GM12878 (cell line): Measurements from ENCODE around the gene PLCG2. TPM values are rescaled to one million over a fixed set of nuclear protein-coding genes. Genes with fewer than 3 reads are reported as not detected.

Source experiments
- ATAC-seq: fragments of 200-7000 bp; cut with Tn5 transposase; 3 replicates; pipeline ENCODE4 v1.9.1; 2020; ENCODE audit warnings: mild to moderate bottlenecking, moderate library complexity
- Bru-seq: library from RNA; stranded (reverse); fragments of 400-500 nt; gene quantifications from one replicate; lab custom pipeline; 2021; lab: Mats Ljungman, UMichigan
- BruChase-seq, 2 experiments: library from RNA; stranded (reverse); fragments of 400-500 nt; gene quantifications; one replicate each; lab custom pipeline; 2021; lab: Mats Ljungman, UMichigan
- BruUV-seq: library from RNA; stranded (reverse); fragments of 400-500 nt; replicated peaks from 2 replicates; lab custom pipeline; 2021; lab: Mats Ljungman, UMichigan
- CTCF ChIA-PET: fragments of 300-600 bp; sonication (Branson Sonifier 250); formaldehyde crosslinking; extraction: SDS; loops from one replicate; lab custom pipeline; 2021; ENCODE audit warnings: inconsistent platforms; lab: Yijun Ruan, JAX
- POLR2A ChIA-PET: fragments of 350-600 bp; formaldehyde crosslinking; extraction: SDS; loops from one replicate; lab custom pipeline; 2021; ENCODE audit warnings: inconsistent platforms; lab: Charles Lee
- RAD21 ChIA-PET: fragments of 300-600 bp; sonication (Branson Sonifier 250); formaldehyde crosslinking; loops from one replicate; lab custom pipeline; 2023; ENCODE audit warnings: antibody characterized with exemption; ENCODE audit not compliant: unreplicated experiment; lab: Charles Lee
- SMC1A ChIA-PET: fragments of 300-600 bp; sonication (Branson Sonifier 250); formaldehyde crosslinking; loops from one replicate; lab custom pipeline; 2023; ENCODE audit not compliant: unreplicated experiment, uncharacterized antibody; lab: Charles Lee
- DNase-seq: peaks from one replicate; pipeline ENCODE4 v3.0.0-alpha.2; 2011; ENCODE audit warnings: low read depth, low spot score
- FAIRE-seq: peaks from 3 replicates; lab custom pipeline; 2011; peaks lifted over from hg19 to GRCh38; lab: Jason Lieb, UNC
- H2AFZ ChIP-seq: 2 replicates; pipeline ENCODE4 v1.6.0; 2011; ENCODE audit warnings: low read depth, low read length, control low read depth; ENCODE audit not compliant: control insufficient read depth
- H3K27ac ChIP-seq: 2 replicates; pipeline ENCODE4 v1.5.1; 2011; ENCODE audit warnings: control low read depth; ENCODE audit not compliant: control insufficient read depth, insufficient read depth
- H3K27me3 ChIP-seq, 2 experiments: replicated peaks in 1 of 2; 2 replicates each; pipeline versions ENCODE4 v1.6.0 to v1.6.1; 2011; ENCODE audit warnings: low read length in 1 of 2; ENCODE audit not compliant: control insufficient read depth in 2 of 2, insufficient read depth in 2 of 2
- H3K36me3 ChIP-seq, 2 experiments: 2 replicates each; pipeline ENCODE4 v1.5.1; 2011; ENCODE audit warnings: low read length in 1 of 2; ENCODE audit not compliant: control insufficient read depth in 2 of 2, insufficient read depth in 2 of 2
- H3K4me1 ChIP-seq: 2 replicates; pipeline ENCODE4 v1.6.1; 2011; ENCODE audit warnings: mild to moderate bottlenecking, low read length, moderate library complexity, mixed read lengths; ENCODE audit not compliant: control insufficient read depth, insufficient read depth
- H3K4me2 ChIP-seq: 2 replicates; pipeline ENCODE4 v1.6.0; 2011; ENCODE audit warnings: control low read depth; ENCODE audit not compliant: control insufficient read depth, insufficient read depth
- H3K4me3 ChIP-seq: fragments of 200-600 bp; sonication (generic); 2 replicates; pipeline ENCODE4 v1.5.1; 2016
- H3K79me2 ChIP-seq: 2 replicates; pipeline ENCODE4 v1.6.0; 2011; ENCODE audit warnings: low read length; ENCODE audit not compliant: control insufficient read depth, insufficient read depth
- H3K9ac ChIP-seq: 2 replicates; pipeline ENCODE4 v1.8.0; 2011; ENCODE audit warnings: low read length, control low read depth, mixed read lengths; ENCODE audit not compliant: control insufficient read depth, insufficient read depth
- H3K9me3 ChIP-seq: replicated peaks from 3 replicates; pipeline ENCODE4 v1.5.1; 2011; ENCODE audit warnings: mild to moderate bottlenecking, low read length; ENCODE audit not compliant: control insufficient read depth, insufficient read depth
- H4K20me1 ChIP-seq: 2 replicates; pipeline ENCODE4 v1.6.0; 2011; ENCODE audit not compliant: control insufficient read depth, insufficient read depth
- BACH1 ChIP-seq: fragments of 450-650 bp; IDR thresholded peaks from 2 replicates; pipeline ENCODE4 v1.6.1; 2017; ENCODE audit warnings: mild to moderate bottlenecking, borderline replicate concordance
- E2F8 ChIP-seq: fragments of 450-650 bp; IDR thresholded peaks from 2 replicates; pipeline ENCODE4 v1.6.1; 2018; ENCODE audit warnings: mild to moderate bottlenecking, low read depth, moderate library complexity; ENCODE audit not compliant: partially characterized antibody
- IRF5 ChIP-seq: fragments of 450-650 bp; IDR thresholded peaks from 2 replicates; pipeline ENCODE4 v1.6.1; 2017; ENCODE audit warnings: borderline replicate concordance
- JUND ChIP-seq: IDR thresholded peaks from 2 replicates; pipeline ENCODE4 v1.6.1; 2012; ENCODE audit warnings: low read depth, mild to moderate bottlenecking, low read length, improper control_type of control experiment, moderate library complexity
- LARP7 ChIP-seq: fragments of 450-650 bp; IDR thresholded peaks from 2 replicates; pipeline ENCODE4 v1.6.1; 2017; ENCODE audit warnings: mild to moderate bottlenecking
- MAX ChIP-seq: IDR thresholded peaks from 2 replicates; pipeline ENCODE4 v1.6.1; 2012; ENCODE audit warnings: low read depth, low read length, improper control_type of control experiment
- POLR2AphosphoS2 ChIP-seq: IDR thresholded peaks from 2 replicates; pipeline ENCODE4 v1.6.1; 2011; ENCODE audit warnings: low read depth, mild to moderate bottlenecking, low read length, improper control_type of control experiment, moderate library complexity
- SMC3 ChIP-seq: IDR thresholded peaks from 2 replicates; pipeline ENCODE4 v1.6.1; 2011; ENCODE audit warnings: low read length, improper control_type of control experiment, borderline replicate concordance
- TCF7 ChIP-seq: IDR thresholded peaks from 2 replicates; pipeline ENCODE4 v1.6.1; 2014; ENCODE audit warnings: antibody characterized with exemption, borderline replicate concordance
- USF2 ChIP-seq: IDR thresholded peaks from 2 replicates; pipeline ENCODE4 v1.6.1; 2011; ENCODE audit warnings: low read depth, low read length, improper control_type of control experiment, borderline replicate concordance
- ZNF217 ChIP-seq: fragments of 450-650 bp; IDR thresholded peaks from 2 replicates; pipeline ENCODE4 v1.6.1; 2017; ENCODE audit warnings: antibody characterized with exemption, mild to moderate bottlenecking
- ZZZ3 ChIP-seq: IDR thresholded peaks from 2 replicates; pipeline ENCODE4 v1.6.1; 2011; ENCODE audit warnings: low read depth; ENCODE audit not compliant: control insufficient read depth, insufficient read length
- WGBS: methylation state at CpG from one replicate; pipeline ENCODE4 v1.1.6; 2016; ENCODE audit warnings: low lambda C conversion rate; ENCODE audit not compliant: insufficient replicate concordance, insufficient coverage; ENCODE audit errors: missing lambda C conversion rate; 5-methylcytosine and 5-hydroxymethylcytosine counted together
- in situ Hi-C: fragments of 300-500 bp; cut with MboI; formaldehyde crosslinking; loops from 9 replicates; pipeline ENCODE4 v1.14.3; 2018; ENCODE audit warnings: mixed read lengths
- intact Hi-C: fragments of 100-400 bp; cut with micrococcal nuclease; formaldehyde crosslinking; loops from one replicate; pipeline ENCODE4 v1.14.2; 2022; ENCODE audit not compliant: unreplicated experiment
- long read RNA-seq, 2 experiments: library from polyadenylated mRNA; unstranded; transcript quantifications; one replicate each; pipeline ENCODE4 v2.0.0, GENCODE V29; 2019 to 2020
- polyA minus RNA-seq, 3 experiments: library from RNA; depleted of rRNA, polyadenylated mRNA; stranded (reverse); fragments of >200 nt; gene quantifications; 2 replicates each; pipeline ENCODE4 v1.2.3, GENCODE V29; 2011
- polyA plus RNA-seq, 11 experiments: library from polyadenylated mRNA; depleted of rRNA in 4 of 11; unstranded in 6 of 11; stranded (reverse) in 5 of 11; fragments of >200 nt; fragmentation: Nextera tagmentation in 4 of 11; fragmentation: Illumina TruSeq in 1 of 11; extraction: Ambion mirVana in 4 of 11; extraction: Trizol in 1 of 11; gene quantifications; 1 replicate in 1 of 11; 2 replicates in 10 of 11; pipeline versions ENCODE4 v1.2.1 to v1.2.3, GENCODE V29; 2011 to 2016; ENCODE audit warnings: inconsistent platforms in 2 of 11, missing spikeins in 2 of 11, low read depth in 1 of 11
- total RNA-seq, 4 experiments: library from RNA; depleted of rRNA in 3 of 4; stranded (reverse); fragments of >200 nt in 3 of 4; fragmentation: Illumina TruSeq in 1 of 4; extraction: Trizol in 1 of 4; gene quantifications; 2 replicates each; pipeline versions ENCODE4 v1.2.1 to v1.2.3, GENCODE V29; 2013 to 2021

Gene PLCG2
- 718 and 719 TPM in 2 replicates for total RNA-seq (2013; cell fraction: nucleolus; rRNA removed)
- total RNA-seq (2014; rRNA removed), result 131 and 138 TPM in 2 replicates
- 137 and 139 TPM in 2 replicates for total RNA-seq (2014; rRNA removed; fragmentation: Illumina TruSeq; extraction: Trizol)
- 243 and 256 TPM in 2 replicates for total RNA-seq (2021)
- polyA plus RNA-seq (2011; ENCODE audit: low read depth), result 62.1 TPM
- 245 and 253 TPM in 2 replicates for polyA plus RNA-seq (2011; rRNA removed)
- 204 and 222 TPM in 2 replicates for polyA plus RNA-seq (2011; cell fraction: cytosol; rRNA removed)
- 783 and 874 TPM in 2 replicates for polyA plus RNA-seq (2011; cell fraction: nucleus; rRNA removed)
- 112 and 157 TPM in 2 replicates for polyA plus RNA-seq (2012)
- 151 and 159 TPM in 2 replicates for polyA plus RNA-seq (2014; fragmentation: Illumina TruSeq; extraction: Trizol)
- polyA plus RNA-seq (2014; fragmentation: Nextera tagmentation; extraction: Ambion mirVana), result 10 to 100 TPM; 47.6 to 53.9 TPM
- polyA plus RNA-seq (2014; rRNA removed), result 148 and 152 TPM in 2 replicates
- polyA plus RNA-seq (2016; fragmentation: Nextera tagmentation; extraction: Ambion mirVana), result 100 to 1,000 TPM; 156 to 168 TPM
- polyA minus RNA-seq (2011; rRNA and poly(A)+ RNA removed), result 502 and 650 TPM in 2 replicates
- polyA minus RNA-seq (2011; cell fraction: cytosol; rRNA and poly(A)+ RNA removed), result 202 and 205 TPM in 2 replicates
- 448 and 681 TPM in 2 replicates for polyA minus RNA-seq (2011; cell fraction: nucleus; rRNA and poly(A)+ RNA removed)
- percentile 91 among the genes with signal in this experiment for Bru-seq, nascent RNA
- BruChase-seq, experiment 1, labeled RNA remaining after a 6-hour chase, result percentile 92 among the genes with signal in this experiment
- percentile 89 among the genes with signal in this experiment for BruChase-seq, experiment 2, labeled RNA remaining after a 2-hour chase
- long read RNA-seq, experiment 1, full-length matches to known transcripts, result 20 of 47 reads
- long read RNA-seq, experiment 1, partial matches to known transcripts, result 10 of 47 reads
- long read RNA-seq, experiment 1, other reads (novel, unspliced or antisense), result 17 of 47 reads
- long read RNA-seq, experiment 2, full-length matches to known transcripts, result 4 of 267 reads
- long read RNA-seq, experiment 2, partial matches to known transcripts, result 176 of 267 reads
- long read RNA-seq, experiment 2, other reads (novel, unspliced or antisense), result 87 of 267 reads

- Histone ChIP-seq H3K79me2 (peaks cover 48% of the 10 kb centered on the region), H3K36me3 (0 out of 4 replicates have a peak, but pooled peaks cover 0 to 2% of the 10 kb centered on the region in 2 experiments), H3K4me1 (peaks cover 28% of the 10 kb centered on the region), H3K27me3 (no peaks in the 10 kb centered on the region), H2AFZ (peak within 1 kb of the TSS; percentile 91), H3K9ac (peak within 1 kb of the TSS; percentile 72), H3K9me3 (no peaks in the 10 kb centered on the region), H4K20me1 (peaks cover 4% of the 10 kb centered on the region; the same call in 1 of the 2 replicates), H3K27ac (peak within 1 kb of the TSS; percentile 86), H3K4me2 (peak within 1 kb of the TSS; percentile 100), H3K4me3 (peak within 1 kb of the TSS; percentile 99)
- ChIA-PET RAD21 (interaction anchor here (0.7 to 9.5 kb wide), 17 partner anchors 8 to 96 kb away, joined by 3 to 74 read pairs (median 6); no protein-coding TSS in a partner anchor), CTCF (interaction anchor here (0.6 to 4.1 kb wide), 10 partner anchors 8 to 95 kb away, joined by 3 to 27 read pairs (median 4); no protein-coding TSS in a partner anchor), POLR2A (interaction anchor here (0.6 to 5.5 kb wide), 13 partner anchors 26 to 96 kb away, joined by 3 to 46 read pairs (median 4); no protein-coding TSS in a partner anchor), SMC1A (interaction anchor here (0.8 to 6.6 kb wide), 17 partner anchors 8 to 95 kb away, joined by 3 to 65 read pairs (median 7); no protein-coding TSS in a partner anchor)
- in situ Hi-C loops (no loop called here), intact Hi-C loops (no loop called here)
- ATAC-seq (peak; percentile 83), FAIRE-seq (no peak), DNase-seq (no peak)
- 1% methylated on average over 61 of the region's 78 CpGs for WGBS
- no TSS peak for BruUV-seq
- TF ChIP-seq IRF5 (no peak), BACH1 (peak; percentile 70), TCF7 (no peak), MAX (0 out of 2 replicates have a peak, but pooled peaks have one; percentile 32), ZNF217 (no peak), E2F8 (no peak), JUND (no peak), LARP7 (peak; percentile 95), ZZZ3 (no peak), SMC3 (no peak), POLR2AphosphoS2 (0 out of 2 replicates have a peak, but pooled peaks have one; percentile 58), USF2 (peak; percentile 50)
Measured at GRCh38 chr16:81778861-81779535, at the start of gene PLCG2. TSS of gene PLCG2 (plus strand) at chr16:81779291. CDS start at chr16:81785990, 6,699 bp downstream.
